HG03175 (cell line): ENCODE measurements around the gene CDK8.
"Not testable (repeated sequence)": the region's sequence is repeated elsewhere in the genome, so short reads cannot be mapped to it uniquely, and the experiment has no call there.

ENCODE experiments used
- ATAC-seq: cut with Tn5 transposase; IDR thresholded peaks from one replicate; pipeline ENCODE4 v1.9.1; 2021; ENCODE audit warnings: mild to moderate bottlenecking, moderate library complexity; ENCODE audit not compliant: unreplicated experiment

CDK8 gene

DNA sequence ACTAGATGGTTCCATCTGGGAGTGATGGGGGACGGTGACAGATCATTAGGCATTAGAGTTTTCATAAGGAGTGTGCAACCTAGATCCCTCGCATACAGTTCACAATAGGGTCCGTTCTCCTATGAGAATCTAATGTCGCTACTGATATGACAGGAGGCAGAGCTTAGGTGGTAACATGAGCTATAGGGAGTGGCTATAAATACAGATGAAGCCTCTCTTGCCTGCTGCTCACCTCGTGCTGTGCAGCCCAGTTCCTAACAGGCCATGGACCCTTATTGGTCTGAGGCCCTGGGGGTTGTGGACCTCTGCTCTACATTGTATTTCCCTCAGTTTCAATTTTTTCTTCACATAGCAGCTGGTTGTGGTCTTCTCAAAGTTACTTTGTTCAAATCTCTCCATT is 56.5 kb downstream of the CDK8 start:
- no peak for ATAC-seq

DNA sequence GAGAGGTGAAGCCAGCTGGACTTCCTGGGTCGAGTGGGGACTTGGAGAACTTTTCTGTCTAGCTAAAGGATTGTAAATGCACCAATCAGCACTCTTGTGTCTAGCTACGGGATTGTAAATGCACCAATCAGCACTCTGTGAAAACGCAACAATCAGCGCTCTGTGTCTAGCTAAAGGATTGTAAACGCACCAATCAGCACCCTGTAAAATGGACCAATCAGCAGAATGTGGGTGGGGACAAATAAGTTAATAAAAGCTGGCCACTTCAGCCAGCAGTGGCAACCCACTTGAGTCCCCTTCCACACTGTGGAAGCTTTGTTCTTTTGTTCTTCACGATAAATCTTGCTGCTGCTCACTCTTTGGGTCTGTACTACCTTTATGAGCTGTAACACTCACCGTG is 58.1 kb downstream of the CDK8 start:
- ATAC-seq: not testable (repeated sequence)

GRCh38 chr13:26316095-26316494 is 62.2 kb downstream of the CDK8 start:
- ATAC-seq: not testable (repeated sequence)

GRCh38 chr13:26320766-26321165 is 66.8 kb downstream of the CDK8 start:
- ATAC-seq: no peak

DNA sequence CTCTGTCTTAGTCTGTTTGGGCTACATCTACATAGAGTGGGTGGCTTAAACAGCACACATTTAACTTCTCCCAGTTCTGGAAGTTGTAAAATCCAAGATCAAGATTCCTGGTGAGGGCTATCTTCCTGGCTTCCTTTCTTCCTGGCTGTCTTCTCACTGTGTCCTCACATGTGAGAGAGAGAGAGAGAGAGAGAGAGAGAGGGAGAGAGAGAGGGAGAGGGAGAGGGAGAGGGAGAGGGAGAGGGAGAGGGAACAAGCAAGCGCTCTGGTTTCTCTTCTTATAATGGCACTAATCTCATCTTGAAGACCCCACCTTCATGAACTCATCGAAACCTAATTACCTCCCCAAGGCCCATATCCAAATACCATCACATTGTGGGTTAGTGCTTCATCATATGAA is 69.2 kb downstream of the CDK8 start:
- ATAC-seq: no peak

- no peak for ATAC-seq
These were observed 69.8 kb downstream of the CDK8 start for GRCh38 chr13:26323764-26324163.

GRCh38 chr13:26324294-26324693 is 70.4 kb downstream of the CDK8 start:
- ATAC-seq: no peak

GRCh38 chr13:26324867-26325266 is 70.9 kb downstream of the CDK8 start:
- no peak for ATAC-seq

- ATAC-seq: peak; percentile 82
These were observed 71.9 kb downstream of the CDK8 start for GRCh38 chr13:26325876-26326275.

- no peak for ATAC-seq
These were observed 72.6 kb downstream of the CDK8 start for GRCh38 chr13:26326562-26326961.

- ATAC-seq: no peak
These were observed 74.2 kb downstream of the CDK8 start for GRCh38 chr13:26327940-26328725.

DNA sequence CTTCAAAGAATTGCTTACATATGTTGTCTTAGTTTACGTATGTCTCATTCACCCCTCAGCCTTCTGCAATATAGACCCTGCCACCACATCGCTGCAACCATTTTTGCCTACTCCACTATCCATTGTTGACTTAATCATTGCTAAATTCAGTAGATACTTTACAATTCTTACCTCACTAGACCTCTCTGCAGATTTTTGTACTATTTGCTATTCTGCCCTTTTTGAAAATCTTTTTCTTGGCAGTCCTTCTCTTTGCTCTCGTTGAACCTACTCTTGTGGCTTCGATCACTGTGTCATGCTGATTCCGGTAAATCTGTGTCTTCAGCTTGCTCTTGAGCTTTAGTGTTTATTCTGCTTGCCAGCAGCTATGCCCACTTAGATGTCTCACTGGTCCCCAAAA is 81.2 kb downstream of the CDK8 start:
- no peak for ATAC-seq

DNA sequence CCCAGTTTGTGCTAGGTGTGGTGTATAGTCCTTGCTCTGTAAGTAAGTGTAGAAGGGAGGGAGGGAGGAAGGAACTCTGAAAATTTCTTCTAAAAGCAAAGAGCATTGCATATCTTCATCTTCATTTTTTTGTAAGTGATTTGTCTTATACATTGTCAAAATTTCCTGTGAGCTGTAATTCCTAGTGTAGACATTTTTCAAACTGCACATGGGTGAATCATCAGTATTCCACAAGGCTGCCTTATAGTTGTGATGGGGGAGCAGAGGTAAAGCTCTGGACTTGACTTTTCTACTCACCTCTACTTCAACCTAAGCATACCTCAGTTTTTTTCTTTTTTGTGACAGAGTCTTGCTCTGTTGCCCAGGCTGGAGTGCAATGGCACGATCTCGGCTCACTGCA is 86.9 kb downstream of the CDK8 start:
- ATAC-seq: no peak

DNA sequence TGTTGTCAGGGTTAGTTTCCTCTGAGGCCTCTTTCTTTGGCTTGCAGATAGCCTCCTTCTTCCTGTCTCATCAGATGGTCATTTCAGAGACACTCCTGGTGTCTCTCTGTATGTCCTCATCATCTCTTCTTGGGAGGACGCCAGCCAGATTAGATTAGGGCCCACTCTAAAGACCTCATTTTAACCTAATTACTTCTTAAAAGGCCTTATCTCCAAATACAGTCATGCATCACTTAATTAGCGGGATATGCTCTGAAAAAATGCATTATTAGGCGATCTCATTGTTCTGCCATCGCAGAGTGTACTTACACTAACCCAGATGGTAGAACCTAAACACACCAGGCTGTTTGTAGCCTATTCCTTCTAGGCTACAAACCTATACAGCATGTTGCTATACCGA is 89.0 kb downstream of the CDK8 start:
- no peak for ATAC-seq

DNA sequence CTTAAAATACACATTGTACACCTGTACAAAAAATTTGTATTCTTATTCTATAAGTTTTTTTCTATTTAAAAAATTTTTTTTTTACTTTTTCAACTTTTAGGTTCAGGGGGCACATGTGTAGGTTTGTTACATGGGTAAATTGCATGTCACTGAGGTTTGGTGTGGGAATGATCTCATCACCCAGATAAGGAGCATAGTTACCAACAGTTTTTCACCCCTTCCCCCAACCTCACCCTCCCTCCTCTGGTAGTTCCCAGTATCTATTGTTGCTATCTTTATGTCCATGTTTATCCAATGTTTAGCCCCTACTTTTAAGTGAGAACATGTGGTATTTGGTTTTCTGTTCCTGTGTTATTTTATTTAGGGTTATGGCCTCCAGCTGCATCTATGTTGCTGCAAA is 89.9 kb downstream of the CDK8 start:
- no peak for ATAC-seq

- ATAC-seq: no peak
These were observed 91.1 kb downstream of the CDK8 start for GRCh38 chr13:26344980-26345379.

GRCh38 chr13:26348966-26349365 is 95.0 kb downstream of the CDK8 start:
- no peak for ATAC-seq

DNA sequence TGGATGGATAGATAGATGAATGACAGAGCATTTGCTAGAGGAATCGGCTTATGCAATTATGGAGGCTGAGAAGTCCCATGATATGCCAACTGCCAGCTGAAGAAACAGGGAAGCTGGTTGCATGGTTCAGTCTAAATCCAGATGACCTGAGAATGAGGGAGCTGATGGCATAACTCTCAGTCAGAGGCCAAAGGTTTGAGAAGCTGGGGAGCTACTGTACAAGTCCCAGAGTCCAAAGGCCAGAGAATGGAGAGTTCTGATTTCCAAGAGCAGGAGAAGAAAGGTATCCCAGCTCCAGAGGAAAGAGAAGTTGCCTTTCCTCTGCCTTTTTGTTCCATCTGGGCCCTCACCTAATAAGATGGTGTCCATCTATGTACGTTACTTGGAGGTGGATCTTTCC is 108.3 kb downstream of the CDK8 start:
- no peak for ATAC-seq

DNA sequence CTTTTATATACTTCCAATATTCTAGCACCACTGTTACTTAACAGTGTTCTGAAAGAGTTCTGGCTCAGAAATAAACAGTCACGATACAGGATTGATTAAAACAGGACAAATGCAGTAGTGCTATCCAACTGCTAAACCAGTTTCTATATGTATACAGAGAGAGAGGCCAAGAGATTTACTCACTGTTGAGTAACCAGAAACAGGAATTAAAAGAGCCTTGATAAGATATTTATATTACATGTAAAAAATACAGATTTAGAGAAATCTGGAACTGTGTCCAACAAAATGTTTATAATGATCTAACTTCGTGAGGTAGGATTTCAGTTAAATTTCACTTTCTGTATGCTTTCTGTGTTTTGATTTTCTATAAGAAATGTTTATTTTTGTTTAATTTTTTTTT is 116.6 kb downstream of the CDK8 start:
- ATAC-seq: no peak

DNA sequence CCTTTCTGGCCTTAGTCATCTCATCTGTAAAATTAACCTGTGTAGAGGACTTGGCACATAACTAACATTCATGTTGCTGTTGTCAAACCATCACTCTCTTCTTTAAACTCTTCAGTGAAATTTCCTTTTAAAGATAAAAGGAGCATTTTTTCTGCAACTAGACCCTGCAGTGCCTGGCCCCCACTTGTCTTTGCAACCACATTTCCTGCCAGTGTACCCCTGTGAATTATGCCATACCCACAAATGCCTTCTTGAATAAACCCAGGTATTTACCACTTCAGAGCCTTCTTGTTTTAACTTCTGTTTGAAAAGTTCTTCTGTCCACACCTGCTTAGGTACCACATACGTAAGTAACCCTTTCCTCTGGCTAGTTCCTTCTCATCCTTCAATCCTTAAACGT is 118.8 kb downstream of the CDK8 start:
- no peak for ATAC-seq

GRCh38 chr13:26376430-26376829 is 122.5 kb downstream of the CDK8 start:
- no peak for ATAC-seq

DNA sequence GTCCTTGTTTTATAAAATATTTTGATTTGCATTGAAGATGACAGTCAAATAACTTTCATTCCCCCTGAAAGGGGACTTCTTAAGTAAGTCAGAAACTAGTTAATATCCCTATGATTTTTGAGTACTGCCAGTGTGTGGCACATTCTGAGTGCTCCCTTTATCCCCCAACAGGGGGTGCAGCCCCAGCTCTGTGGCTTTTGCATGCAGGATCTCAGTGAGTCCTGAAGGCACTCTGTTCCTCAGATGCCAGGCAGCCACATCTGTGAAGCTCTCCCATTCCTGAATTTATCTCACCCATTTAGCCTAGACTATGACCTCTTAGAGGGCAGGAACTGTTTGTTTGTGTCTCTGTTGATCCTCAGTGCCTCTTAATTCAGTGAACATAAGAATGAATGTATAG is 123.1 kb downstream of the CDK8 start:
- ATAC-seq: peak; percentile 53

DNA sequence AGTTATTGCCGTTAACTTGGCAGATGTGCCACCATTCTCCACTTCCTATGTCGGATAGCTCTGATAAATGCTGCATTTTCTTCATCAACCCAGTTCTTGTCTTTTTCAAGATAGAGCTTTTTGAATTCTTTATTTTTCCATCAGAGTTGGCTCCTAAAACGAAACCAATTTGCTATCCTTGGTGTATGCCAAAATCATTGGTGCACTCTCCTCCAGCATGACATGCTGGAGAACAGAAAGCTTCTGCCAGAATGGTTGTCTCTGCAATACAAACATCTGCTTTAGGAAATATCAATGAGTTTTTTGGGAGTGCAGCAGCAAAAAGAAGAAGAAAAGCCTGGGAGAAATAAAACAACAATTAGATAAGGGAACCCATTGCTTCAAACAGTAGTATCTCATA is 124.2 kb downstream of the CDK8 start:
- no peak for ATAC-seq
